ENCODE results near the gene TBC1D9B.
A peak's percentile ranks its signal among the peaks of the same experiment; 100 is the strongest.

TBC1D9B gene

DNA sequence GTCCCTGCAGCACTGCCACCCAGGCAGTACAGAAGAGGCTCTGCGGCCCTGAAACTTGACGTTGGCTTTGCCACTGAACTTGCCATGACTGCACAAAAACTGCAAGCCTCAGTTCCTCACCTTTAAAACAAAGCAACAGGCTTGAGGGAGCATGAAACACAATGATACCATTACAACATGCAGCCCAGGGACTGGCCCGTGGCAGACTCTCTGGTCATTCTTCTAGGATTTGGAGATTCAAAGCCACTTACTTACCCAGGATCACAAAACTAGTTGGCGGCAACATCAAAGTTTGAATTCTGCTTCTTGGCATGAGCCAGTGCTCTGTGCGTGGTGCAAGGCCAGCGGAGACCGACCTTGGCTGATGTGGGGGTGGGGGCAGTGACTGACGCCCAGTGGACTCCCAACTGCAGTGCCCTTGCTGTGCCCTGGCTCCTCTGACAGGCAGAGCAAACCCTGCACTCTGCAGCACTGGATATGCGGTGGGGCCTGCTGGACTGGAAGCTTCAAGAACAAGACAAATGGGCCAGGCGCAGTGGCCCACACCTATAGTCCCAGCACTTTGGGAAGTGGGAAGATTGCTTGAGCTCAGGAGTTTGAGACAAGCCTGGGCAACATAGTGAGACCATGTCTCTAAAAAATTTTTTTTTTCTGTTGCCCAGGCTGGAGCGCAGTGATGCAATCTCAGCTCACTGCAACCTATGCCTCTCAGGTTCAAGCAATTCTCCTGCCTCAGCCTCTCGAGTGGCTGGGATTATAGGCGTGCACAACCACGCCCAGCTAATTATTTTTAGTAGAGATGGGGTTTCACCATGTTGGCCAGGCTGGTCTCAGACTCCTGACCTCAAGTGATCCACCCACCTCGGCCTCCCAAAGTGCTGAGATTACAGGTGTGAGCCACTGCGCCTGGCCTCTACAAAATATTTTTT, 68.1 kb downstream of the TBC1D9B start:
- Histone ChIP-seq H4K8ac (ENCODE audit: low read length) (peak overlapping the region; percentile 75), H2BK12ac (ENCODE audit: low read length in 2 of 2) (no peak overlapping the region), H3K4me2 (ENCODE audit: low read length, poor library complexity, severe bottlenecking) (no peak overlapping the region), H3K4me3 (ENCODE audit: insufficient read depth in 1 of 2, low read depth in 1 of 2, low read length in 2 of 2) (no peak overlapping the region), H3K79me1 (replicated peaks; ENCODE audit: low read length, poor library complexity, severe bottlenecking) (peaks cover 2% of the 10 kb centered on the region), H2BK15ac (ENCODE audit: low read depth, poor library complexity, severe bottlenecking) (no peak overlapping the region), H3K4ac (ENCODE audit: low read depth in 1 of 2, low read length in 2 of 2) (no peak overlapping the region), H4K91ac (ENCODE audit: low read length) (no peak overlapping the region), H2BK5ac (ENCODE audit: low read depth, low read length, poor library complexity, severe bottlenecking) (no peak overlapping the region), H2AFZ (ENCODE audit: low read depth, low read length) (no peak overlapping the region), H2BK120ac (ENCODE audit: low read depth, low read length) (no peak overlapping the region), H3K27ac (ENCODE audit: low read length, poor library complexity, severe bottlenecking) (no peak overlapping the region), H3K18ac (ENCODE audit: low read depth in 1 of 2, low read length in 2 of 2) (no peak overlapping the region), H3K9ac (ENCODE audit: low read length) (no peak overlapping the region), H3K14ac (ENCODE audit: low read length in 2 of 2) (no peak overlapping the region), H3K4me1 (ENCODE audit: control insufficient read depth, insufficient read depth, low read depth, low read length) (peaks cover 12% of the 10 kb centered on the region), H3K36me3 (ENCODE audit: control insufficient read depth in 1 of 2, insufficient read depth in 2 of 2, low read depth in 1 of 2, low read length in 2 of 2) (peaks cover 61 to 73% of the 10 kb centered on the region in 2 experiments), H3K27me3 (ENCODE audit: control insufficient read depth in 1 of 2, insufficient read depth in 1 of 2, low read length in 2 of 2) (no peaks in the 10 kb centered on the region), H2AK5ac (ENCODE audit: low read length, severe bottlenecking) (no peak overlapping the region), H3K23ac (ENCODE audit: low read length in 2 of 2) (no peak overlapping the region), H3K9me3 (ENCODE audit: control insufficient read depth, low read length) (peaks cover 13% of the 10 kb centered on the region)
- WGBS = 97% methylated on average over 16 of the region's 16 CpGs
- peak; percentile 48 for DNase-seq

DNA sequence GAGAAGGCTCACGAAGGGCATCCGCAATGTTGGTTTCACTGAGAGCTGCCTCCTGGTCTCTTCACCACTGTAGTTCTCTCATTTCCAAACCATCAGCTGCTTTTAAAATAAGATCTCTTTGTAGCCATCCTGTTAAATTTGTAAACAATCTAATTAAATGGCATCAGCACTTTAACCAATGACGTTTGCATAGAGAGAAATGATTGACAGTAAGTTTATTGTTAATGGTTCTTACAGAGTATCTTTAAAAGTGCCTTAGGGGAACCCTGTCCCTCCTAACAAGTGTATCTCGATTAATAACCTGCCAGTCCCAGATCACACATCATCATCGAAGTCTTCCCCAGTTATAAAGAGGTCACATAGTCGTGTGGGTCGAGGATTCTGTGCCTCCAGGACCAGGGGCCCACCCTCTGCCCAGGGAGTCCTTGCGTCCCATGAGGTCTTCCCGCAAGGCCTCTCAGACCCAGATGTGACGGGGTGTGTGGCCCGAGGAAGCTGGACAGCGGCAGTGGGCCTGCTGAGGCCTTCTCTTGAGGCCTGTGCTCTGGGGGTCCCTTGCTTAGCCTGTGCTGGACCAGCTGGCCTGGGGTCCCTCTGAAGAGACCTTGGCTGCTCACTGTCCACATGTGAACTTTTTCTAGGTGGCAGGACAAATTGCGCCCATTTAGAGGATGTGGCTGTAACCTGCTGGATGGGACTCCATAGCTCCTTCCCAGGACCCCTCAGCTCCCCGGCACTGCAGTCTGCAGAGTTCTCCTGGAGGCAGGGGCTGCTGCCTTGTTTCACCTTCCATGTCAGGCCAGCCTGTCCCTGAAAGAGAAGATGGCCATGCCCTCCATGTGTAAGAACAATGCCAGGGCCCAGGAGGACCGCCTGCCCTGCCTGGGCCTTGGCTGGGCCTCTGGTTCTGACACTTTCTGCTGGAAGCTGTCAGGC, 70.4 kb downstream of the TBC1D9B start:
- H3K4me1 ChIP-seq (ENCODE audit: control insufficient read depth, insufficient read depth, low read depth, low read length) = peaks cover 21% of the 10 kb centered on the region
- H3K36me3 ChIP-seq (ENCODE audit: control insufficient read depth in 1 of 2, insufficient read depth in 2 of 2, low read depth in 1 of 2, low read length in 2 of 2) = peaks cover 73 to 76% of the 10 kb centered on the region in 2 experiments
- no peak overlapping the region for H2BK5ac ChIP-seq (ENCODE audit: low read depth, low read length, poor library complexity, severe bottlenecking)
- no peak overlapping the region for H3K23ac ChIP-seq (ENCODE audit: low read length in 2 of 2)
- H3K27ac ChIP-seq (ENCODE audit: low read length, poor library complexity, severe bottlenecking) = peak overlapping the region; percentile 49
- H3K9ac ChIP-seq (ENCODE audit: low read length) = peak overlapping the region; percentile 3
- H3K18ac ChIP-seq (ENCODE audit: low read depth in 1 of 2, low read length in 2 of 2) = no peak overlapping the region
- no peak overlapping the region for H2BK12ac ChIP-seq (ENCODE audit: low read length in 2 of 2)
- H2BK15ac ChIP-seq (ENCODE audit: low read depth, poor library complexity, severe bottlenecking) = no peak overlapping the region
- H3K79me1 ChIP-seq (replicated peaks; ENCODE audit: low read length, poor library complexity, severe bottlenecking) = peaks cover 7% of the 10 kb centered on the region
- no peaks in the 10 kb centered on the region for H3K9me3 ChIP-seq (ENCODE audit: control insufficient read depth, low read length)
- H4K91ac ChIP-seq (ENCODE audit: low read length) = no peak overlapping the region
- 98% methylated on average over 14 of the region's 15 CpGs for WGBS
- no peak overlapping the region for H4K8ac ChIP-seq (ENCODE audit: low read length)
- H2BK120ac ChIP-seq (ENCODE audit: low read depth, low read length) = no peak overlapping the region
- no peak overlapping the region for H3K14ac ChIP-seq (ENCODE audit: low read length in 2 of 2)
- no peaks in the 10 kb centered on the region for H3K27me3 ChIP-seq (ENCODE audit: control insufficient read depth in 1 of 2, insufficient read depth in 1 of 2, low read length in 2 of 2)
- H2AK5ac ChIP-seq (ENCODE audit: low read length, severe bottlenecking) = no peak overlapping the region
- no peak overlapping the region for H3K4ac ChIP-seq (ENCODE audit: low read depth in 1 of 2, low read length in 2 of 2)
- H3K4me2 ChIP-seq (ENCODE audit: low read length, poor library complexity, severe bottlenecking) = no peak overlapping the region
- no peak overlapping the region for H2AFZ ChIP-seq (ENCODE audit: low read depth, low read length)
- H3K4me3 ChIP-seq (ENCODE audit: insufficient read depth in 1 of 2, low read depth in 1 of 2, low read length in 2 of 2) = no peak overlapping the region
- DNase-seq = no peak

DNA sequence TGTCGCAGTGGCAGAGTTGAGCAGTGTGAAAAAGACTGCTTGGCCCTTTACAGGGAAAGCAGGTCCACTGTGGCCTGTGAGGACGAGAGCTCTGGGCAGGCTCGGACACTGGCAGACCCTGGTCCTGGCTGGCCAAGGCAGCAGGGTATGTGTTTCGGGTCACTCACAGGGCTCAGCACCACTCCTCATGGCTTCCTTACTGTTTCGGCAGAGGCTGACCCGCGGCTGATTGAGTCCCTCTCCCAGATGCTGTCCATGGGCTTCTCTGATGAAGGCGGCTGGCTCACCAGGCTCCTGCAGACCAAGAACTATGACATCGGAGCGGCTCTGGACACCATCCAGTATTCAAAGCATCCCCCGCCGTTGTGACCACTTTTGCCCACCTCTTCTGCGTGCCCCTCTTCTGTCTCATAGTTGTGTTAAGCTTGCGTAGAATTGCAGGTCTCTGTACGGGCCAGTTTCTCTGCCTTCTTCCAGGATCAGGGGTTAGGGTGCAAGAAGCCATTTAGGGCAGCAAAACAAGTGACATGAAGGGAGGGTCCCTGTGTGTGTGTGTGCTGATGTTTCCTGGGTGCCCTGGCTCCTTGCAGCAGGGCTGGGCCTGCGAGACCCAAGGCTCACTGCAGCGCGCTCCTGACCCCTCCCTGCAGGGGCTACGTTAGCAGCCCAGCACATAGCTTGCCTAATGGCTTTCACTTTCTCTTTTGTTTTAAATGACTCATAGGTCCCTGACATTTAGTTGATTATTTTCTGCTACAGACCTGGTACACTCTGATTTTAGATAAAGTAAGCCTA, 71.3 kb downstream of the TBC1D9B start:
- H3K79me1 ChIP-seq (replicated peaks; ENCODE audit: low read length, poor library complexity, severe bottlenecking) = peaks cover 7% of the 10 kb centered on the region
- H3K18ac ChIP-seq (ENCODE audit: low read depth in 1 of 2, low read length in 2 of 2) = no peak overlapping the region
- no peak overlapping the region for H4K8ac ChIP-seq (ENCODE audit: low read length)
- H3K9me3 ChIP-seq (ENCODE audit: control insufficient read depth, low read length) = no peaks in the 10 kb centered on the region
- peak; percentile 75 for DNase-seq
- peaks cover 30% of the 10 kb centered on the region for H3K4me1 ChIP-seq (ENCODE audit: control insufficient read depth, insufficient read depth, low read depth, low read length)
- no peak overlapping the region for H2AK5ac ChIP-seq (ENCODE audit: low read length, severe bottlenecking)
- no peaks in the 10 kb centered on the region for H3K27me3 ChIP-seq (ENCODE audit: control insufficient read depth in 1 of 2, insufficient read depth in 1 of 2, low read length in 2 of 2)
- H2BK12ac ChIP-seq (ENCODE audit: low read length in 2 of 2) = no peak overlapping the region
- peak overlapping the region; percentile 3 for H3K9ac ChIP-seq (ENCODE audit: low read length)
- no peak overlapping the region for H3K4me3 ChIP-seq (ENCODE audit: insufficient read depth in 1 of 2, low read depth in 1 of 2, low read length in 2 of 2)
- H3K27ac ChIP-seq (ENCODE audit: low read length, poor library complexity, severe bottlenecking) = peak overlapping the region; percentile 58
- H2BK15ac ChIP-seq (ENCODE audit: low read depth, poor library complexity, severe bottlenecking) = no peak overlapping the region
- peaks cover 78 to 79% of the 10 kb centered on the region in 2 experiments for H3K36me3 ChIP-seq (ENCODE audit: control insufficient read depth in 1 of 2, insufficient read depth in 2 of 2, low read depth in 1 of 2, low read length in 2 of 2)
- 96% methylated on average over 18 of the region's 19 CpGs for WGBS
- no peak overlapping the region for H3K23ac ChIP-seq (ENCODE audit: low read length in 2 of 2)
- H2BK120ac ChIP-seq (ENCODE audit: low read depth, low read length) = no peak overlapping the region
- no peak overlapping the region for H4K91ac ChIP-seq (ENCODE audit: low read length)
- H3K14ac ChIP-seq (ENCODE audit: low read length in 2 of 2) = no peak overlapping the region
- H2AFZ ChIP-seq (ENCODE audit: low read depth, low read length) = no peak overlapping the region
- H3K4me2 ChIP-seq (ENCODE audit: low read length, poor library complexity, severe bottlenecking) = no peak overlapping the region
- H2BK5ac ChIP-seq (ENCODE audit: low read depth, low read length, poor library complexity, severe bottlenecking) = no peak overlapping the region
- H3K4ac ChIP-seq (ENCODE audit: low read depth in 1 of 2, low read length in 2 of 2) = no peak overlapping the region
